Osteoblast (primary cell): ENCODE data around the gene GLRX3. TPM values are rescaled to one million over a fixed set of nuclear protein-coding genes. Genes with fewer than 3 reads are reported as not detected.

Source experiments
- DNase-seq: peaks from one replicate; pipeline ENCODE4 v3.0.0; 2011; ENCODE audit warnings: low spot score, mixed read lengths; ENCODE audit not compliant: insufficient read length; ENCODE audit errors: missing footprints
- H2AFZ ChIP-seq: 2 replicates; pipeline ENCODE4 v1.6.0; 2011; ENCODE audit warnings: mild to moderate bottlenecking, low read length
- H3K27ac ChIP-seq: 2 replicates; pipeline ENCODE4 v1.5.1; 2011; ENCODE audit warnings: mild to moderate bottlenecking, low read depth, low read length, moderate library complexity
- H3K27me3 ChIP-seq: 2 replicates; pipeline ENCODE4 v1.6.0; 2012; ENCODE audit warnings: mild to moderate bottlenecking, control low read depth, inconsistent platforms, low read length, moderate library complexity; ENCODE audit not compliant: insufficient read depth
- H3K36me3 ChIP-seq: 2 replicates; pipeline ENCODE4 v1.5.1; 2011; ENCODE audit warnings: mild to moderate bottlenecking, low read length, control low read depth, moderate library complexity; ENCODE audit not compliant: insufficient read depth
- H3K4me1 ChIP-seq: 2 replicates; pipeline ENCODE4 v1.5.1; 2011; ENCODE audit warnings: mild to moderate bottlenecking, low read length, control low read depth, moderate library complexity; ENCODE audit not compliant: insufficient read depth
- H3K4me2 ChIP-seq: 2 replicates; pipeline ENCODE4 v1.6.0; 2011; ENCODE audit warnings: mild to moderate bottlenecking, low read length; ENCODE audit not compliant: insufficient read depth
- H3K4me3 ChIP-seq: fragments of 200-600 bp; sonication (generic); 3 replicates; pipeline ENCODE4 v1.5.1; 2012; ENCODE audit warnings: mild to moderate bottlenecking, low read length, inconsistent platforms; ENCODE audit not compliant: insufficient read depth
- H3K79me2 ChIP-seq: 2 replicates; pipeline ENCODE4 v1.6.0; 2012; ENCODE audit warnings: mild to moderate bottlenecking, low read length, control low read depth, inconsistent platforms; ENCODE audit not compliant: insufficient read depth
- H3K9me3 ChIP-seq: 2 replicates; pipeline ENCODE4 v1.5.1; 2011; ENCODE audit warnings: low read depth, low read length, control low read depth
- H4K20me1 ChIP-seq: 2 replicates; pipeline ENCODE4 v1.6.0; 2012; ENCODE audit warnings: mild to moderate bottlenecking, low read length, control low read depth; ENCODE audit not compliant: insufficient read depth
- CTCF ChIP-seq: IDR thresholded peaks from 2 replicates; pipeline ENCODE4 v1.5.1; 2011; ENCODE audit warnings: mild to moderate bottlenecking, low read depth, low read length, moderate library complexity; ENCODE audit errors: extremely low read depth
- total RNA-seq: library from RNA; depleted of rRNA; stranded (reverse); fragments of >200 nt; gene quantifications from 2 replicates; pipeline ENCODE4 v1.2.3, GENCODE V29; 2012

The GLRX3 gene
- total RNA-seq, 1 donor: 74.9 TPM

DNA sequence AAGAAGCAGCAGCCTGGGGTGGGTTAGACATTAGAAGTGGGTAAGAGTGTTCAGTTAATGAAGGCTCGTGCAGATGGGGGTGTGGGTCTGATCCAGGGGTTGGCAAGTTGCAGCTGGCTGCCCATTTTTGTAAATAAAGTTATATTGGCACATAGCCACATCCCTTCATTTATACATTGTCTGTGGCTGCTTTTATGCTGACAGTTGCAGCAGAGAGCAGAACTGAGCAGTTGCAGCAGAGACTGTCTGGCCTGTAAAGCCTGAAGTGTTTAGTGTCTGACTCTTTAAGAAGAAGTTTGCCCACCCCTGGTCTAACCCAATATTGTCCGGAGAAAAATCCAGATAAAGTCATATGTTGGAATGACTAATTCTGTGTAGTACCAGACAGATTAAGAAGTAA lies 38.1 kb downstream of the GLRX3 start:
- H3K4me2 ChIP-seq: no peak overlapping the region
- H3K4me3 ChIP-seq: no peak overlapping the region
- peaks cover 11% of the 10 kb centered on the region for H4K20me1 ChIP-seq
- H3K9me3 ChIP-seq: no peaks in the 10 kb centered on the region
- H2AFZ ChIP-seq: no peak overlapping the region
- H3K4me1 ChIP-seq: peaks cover 5% of the 10 kb centered on the region
- peak; percentile 43 for DNase-seq
- no peak for TF ChIP-seq CTCF
- H3K27me3 ChIP-seq: no peaks in the 10 kb centered on the region
- peaks cover 24% of the 10 kb centered on the region for H3K79me2 ChIP-seq
- peaks cover 51% of the 10 kb centered on the region for H3K36me3 ChIP-seq
- no peak overlapping the region for H3K27ac ChIP-seq

DNA sequence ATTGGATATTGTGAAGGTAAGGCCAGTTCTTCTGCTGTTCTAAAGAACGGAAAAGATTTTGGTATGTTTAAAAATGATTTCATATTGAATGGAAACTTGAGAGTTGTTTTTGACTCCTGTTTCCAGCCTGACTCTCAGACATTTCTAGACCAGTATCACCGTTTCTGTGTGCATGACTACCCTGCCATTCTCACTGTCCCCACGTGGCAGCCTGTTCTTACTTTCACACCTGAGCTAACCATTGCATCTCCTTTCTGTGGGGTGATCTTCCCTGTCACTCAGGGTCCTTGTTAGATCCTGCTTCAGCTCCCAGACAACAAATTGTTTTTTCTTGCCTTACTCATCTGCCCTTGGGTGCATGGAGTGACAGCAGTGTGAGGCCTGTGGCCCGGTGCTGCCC lies 38.9 kb downstream of the GLRX3 start:
- Histone ChIP-seq H3K36me3 (peaks cover 46% of the 10 kb centered on the region), H3K4me1 (no peaks in the 10 kb centered on the region), H3K27me3 (no peaks in the 10 kb centered on the region), H3K79me2 (peaks cover 17% of the 10 kb centered on the region), H4K20me1 (peaks cover 6% of the 10 kb centered on the region), H3K4me3 (no peak overlapping the region), H2AFZ (no peak overlapping the region), H3K27ac (no peak overlapping the region), H3K4me2 (no peak overlapping the region), H3K9me3 (no peaks in the 10 kb centered on the region)
- no peak for TF ChIP-seq CTCF
- DNase-seq: no peak

DNA sequence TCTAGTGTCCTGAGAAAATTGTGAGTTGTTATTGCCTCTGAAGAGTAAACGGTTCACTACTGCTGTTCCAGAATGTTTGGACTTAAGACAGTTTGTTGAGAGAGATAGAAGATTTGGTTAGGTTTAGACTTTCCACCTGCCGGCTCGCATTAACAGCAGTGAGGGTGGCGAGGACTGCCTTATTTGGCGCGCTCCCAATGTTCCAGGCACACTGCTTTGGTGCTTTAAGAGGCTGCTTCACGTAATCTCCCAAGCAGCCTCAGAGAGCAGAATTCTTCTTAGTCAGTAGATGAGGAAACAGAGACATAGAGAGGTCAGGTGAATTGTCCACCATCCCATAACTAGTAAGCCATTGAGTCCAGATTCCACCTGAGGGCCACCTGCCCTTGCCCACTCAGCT lies 41.1 kb downstream of the GLRX3 start:
- DNase-seq: no peak
- Histone ChIP-seq H3K27ac (no peak overlapping the region), H3K79me2 (peaks cover 23% of the 10 kb centered on the region), H3K27me3 (no peaks in the 10 kb centered on the region), H3K9me3 (no peaks in the 10 kb centered on the region), H4K20me1 (peaks cover 6% of the 10 kb centered on the region), H3K4me2 (no peak overlapping the region), H3K4me1 (no peaks in the 10 kb centered on the region), H3K4me3 (no peak overlapping the region), H2AFZ (no peak overlapping the region), H3K36me3 (peaks cover 55% of the 10 kb centered on the region)
- no peak for TF ChIP-seq CTCF

DNA sequence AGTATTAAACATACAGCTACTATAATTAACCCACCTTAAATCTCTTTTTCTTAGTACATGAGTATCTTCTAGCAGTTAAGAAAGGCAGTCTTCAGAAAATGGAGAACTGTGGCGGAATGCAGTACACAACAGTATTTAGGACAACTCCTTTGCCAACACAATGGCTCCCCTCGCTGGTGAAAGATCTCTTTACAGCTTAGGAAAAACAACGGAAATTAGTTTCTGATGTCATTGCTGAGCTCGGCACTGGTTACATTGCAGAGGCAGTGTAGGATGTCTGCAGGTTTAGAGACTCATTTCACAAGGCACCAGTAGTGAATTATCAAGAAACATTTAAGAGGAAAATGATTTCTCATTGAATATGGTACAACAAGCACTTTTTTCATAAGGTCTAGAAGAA lies 43.4 kb downstream of the GLRX3 start:
- H2AFZ ChIP-seq: no peak overlapping the region
- H3K36me3 ChIP-seq: peaks cover 64% of the 10 kb centered on the region
- H3K27ac ChIP-seq: no peak overlapping the region
- H4K20me1 ChIP-seq: peaks cover 6% of the 10 kb centered on the region
- no peaks in the 10 kb centered on the region for H3K4me1 ChIP-seq
- H3K79me2 ChIP-seq: peaks cover 23% of the 10 kb centered on the region
- H3K4me2 ChIP-seq: no peak overlapping the region
- H3K4me3 ChIP-seq: no peak overlapping the region
- H3K27me3 ChIP-seq: no peaks in the 10 kb centered on the region
- TF ChIP-seq CTCF: peak; percentile 69
- peak; percentile 78 for DNase-seq
- no peaks in the 10 kb centered on the region for H3K9me3 ChIP-seq
